ENCODE data around the gene LRMDA. TPM values are rescaled to one million over a fixed set of nuclear protein-coding genes. Genes with fewer than 3 reads are reported as not detected.

The LRMDA gene
- total RNA-seq, 1 donor from 2014 or later, result not detected

DNA sequence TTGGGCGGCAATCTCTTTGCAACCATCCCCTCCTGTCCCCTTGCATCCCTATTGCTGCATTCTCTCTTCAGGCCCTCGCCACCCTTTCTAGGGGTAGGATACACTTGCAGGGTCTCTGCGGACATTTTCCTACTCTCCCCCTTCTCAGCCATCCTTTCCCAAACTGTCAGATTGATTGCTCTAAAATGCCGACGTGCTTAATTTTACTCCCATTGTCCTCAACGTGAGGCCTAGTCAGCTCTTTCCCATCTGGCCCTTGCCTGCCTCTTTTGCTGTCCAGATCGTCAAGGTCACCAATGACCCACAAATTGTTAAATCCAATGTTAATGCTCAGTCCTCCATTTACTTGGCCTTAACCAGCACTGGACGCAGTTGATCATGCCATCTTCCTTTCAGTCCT lies 12.7 kb upstream of the LRMDA start:
- intact Hi-C loops (cut with micrococcal nuclease), result no loop called here

GRCh38 chr10:75422913-75423312 lies 8.5 kb upstream of the LRMDA start:
- intact Hi-C loops (cut with micrococcal nuclease), result no loop called here

DNA sequence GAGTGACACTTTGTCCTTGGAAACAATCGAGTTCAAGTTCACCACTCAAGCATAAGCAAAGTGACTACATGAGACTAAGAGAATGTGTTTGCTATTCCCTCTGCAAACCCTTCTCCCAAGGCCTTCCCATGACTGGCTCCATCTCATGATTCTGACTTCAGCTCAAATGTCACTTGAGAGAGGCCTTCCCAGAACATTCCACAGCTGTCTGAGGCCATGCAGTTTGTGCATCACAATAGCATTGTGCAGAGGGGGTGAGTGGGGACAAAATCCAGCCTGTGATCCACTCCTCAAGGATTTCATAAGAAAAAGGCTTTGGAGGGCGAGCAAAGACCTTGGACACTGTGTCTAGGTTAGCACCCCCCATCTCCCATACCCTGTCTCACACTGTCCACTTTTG lies 6.9 kb upstream of the LRMDA start:
- intact Hi-C loops (cut with micrococcal nuclease), result no loop called here

- intact Hi-C loops (cut with micrococcal nuclease), result no loop called here
These were observed 5.9 kb upstream of the LRMDA start for GRCh38 chr10:75425291-75426079.

- intact Hi-C loops (cut with micrococcal nuclease), result no loop called here
These were observed 4.5 kb upstream of the LRMDA start for GRCh38 chr10:75426880-75427279.

DNA sequence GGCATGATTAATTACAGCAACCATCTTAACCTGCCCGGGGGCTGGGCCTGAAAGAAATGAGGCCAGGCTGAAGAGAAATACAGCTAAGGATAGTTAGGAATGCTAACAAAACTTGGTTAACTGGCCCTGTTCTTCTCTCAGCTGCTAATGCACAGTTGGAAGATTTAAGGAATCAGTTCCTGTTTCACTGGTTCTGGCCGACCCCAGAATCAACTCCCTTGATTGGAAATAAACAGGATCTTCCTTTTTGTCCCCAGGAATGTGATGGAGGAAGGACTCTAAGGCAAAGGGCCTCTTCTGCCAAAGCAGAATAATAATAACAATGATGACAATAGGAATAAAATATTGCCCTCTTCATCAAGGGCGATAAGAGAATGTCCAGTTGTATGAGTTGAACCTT lies 3.5 kb upstream of the LRMDA start:
- intact Hi-C loops (cut with micrococcal nuclease), result no loop called here

- intact Hi-C loops (cut with micrococcal nuclease), result no loop called here
These were observed 2.8 kb upstream of the LRMDA start for GRCh38 chr10:75428434-75429158.

DNA sequence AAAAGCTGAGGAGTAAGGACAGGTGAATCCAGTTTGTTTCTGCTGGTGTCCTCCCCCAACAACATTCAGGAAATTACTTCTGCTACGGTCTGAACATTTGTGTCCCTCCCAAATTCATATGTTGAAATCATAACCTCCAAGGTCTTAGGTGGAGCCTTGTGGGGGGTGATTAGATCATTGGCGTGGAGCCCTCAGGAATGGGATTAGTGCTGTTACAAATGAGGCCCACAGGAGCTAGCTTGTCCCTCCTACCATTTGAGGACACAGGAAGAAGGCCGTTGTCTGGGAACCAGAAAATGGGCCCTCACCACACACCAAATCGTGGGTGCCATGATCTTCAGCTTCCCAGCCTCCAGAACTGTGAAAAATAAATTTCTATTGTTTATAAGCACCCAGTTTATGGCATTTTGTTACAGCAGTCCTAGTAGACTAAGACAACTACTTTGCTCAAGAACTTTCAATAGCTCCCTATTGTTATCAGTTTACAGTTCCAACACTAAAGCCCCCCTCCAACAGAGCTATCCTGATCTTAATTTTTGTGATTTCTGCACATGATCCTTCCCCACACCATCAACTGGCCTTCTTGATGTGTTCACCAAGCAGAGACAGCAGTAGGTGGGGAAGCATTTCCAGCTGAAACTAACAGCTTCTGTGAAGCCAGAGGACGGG lies 2.1 kb upstream of the LRMDA start:
- intact Hi-C loops (cut with micrococcal nuclease), result no loop called here

- intact Hi-C loops (cut with micrococcal nuclease), result no loop called here
These were observed 1.2 kb upstream of the LRMDA start for GRCh38 chr10:75430000-75430763.

GRCh38 chr10:75432176-75432575 lies 752 bp downstream of the LRMDA start:
- intact Hi-C loops (cut with micrococcal nuclease), result no loop called here

DNA sequence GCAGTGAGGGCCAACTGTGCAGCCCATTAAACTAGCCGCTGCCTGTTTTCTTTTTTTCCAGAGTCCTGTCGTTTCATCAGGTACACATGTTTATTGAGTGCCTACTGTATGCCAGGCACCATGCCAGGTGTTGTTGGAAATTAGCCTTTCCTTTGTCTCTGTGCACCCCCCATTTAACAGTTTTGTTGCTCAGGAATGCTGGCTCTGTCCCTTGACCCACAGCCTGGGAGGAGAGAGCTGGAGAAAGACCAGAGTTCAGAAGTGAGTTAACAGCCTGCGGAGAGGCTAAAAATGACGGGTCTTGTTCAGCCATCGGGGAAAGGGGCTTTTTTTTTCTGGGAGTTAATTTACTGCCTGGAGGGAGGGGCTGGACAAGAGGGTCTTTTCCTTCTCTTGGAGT lies 1.3 kb downstream of the LRMDA start:
- intact Hi-C loops (cut with micrococcal nuclease), result no loop called here

DNA sequence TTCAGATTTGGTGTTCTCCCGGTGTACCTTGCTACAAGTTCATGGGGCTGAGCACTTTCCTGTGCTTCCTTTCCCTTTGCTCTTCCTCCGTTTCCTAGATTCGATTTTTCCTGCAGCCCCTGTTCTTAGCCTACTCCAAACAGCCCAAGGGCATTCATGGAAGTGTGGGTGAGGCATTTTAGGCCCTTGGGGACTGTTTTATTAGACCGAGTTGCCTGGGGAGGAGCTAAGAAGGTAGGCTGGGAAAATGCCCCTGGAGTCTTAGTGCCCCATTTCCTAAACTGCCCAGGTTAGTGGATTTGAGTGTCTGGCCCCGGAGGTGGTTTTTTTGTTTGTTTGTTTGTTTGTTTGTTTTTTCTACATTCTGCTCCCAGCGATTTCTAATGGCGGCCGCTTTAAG lies 1.8 kb downstream of the LRMDA start:
- intact Hi-C loops (cut with micrococcal nuclease), result no loop called here

- intact Hi-C loops (cut with micrococcal nuclease), result no loop called here
These were observed 2.9 kb downstream of the LRMDA start for GRCh38 chr10:75434291-75434690.

- intact Hi-C loops (cut with micrococcal nuclease), result no loop called here
These were observed 3.9 kb downstream of the LRMDA start for GRCh38 chr10:75435291-75435690.

- intact Hi-C loops (cut with micrococcal nuclease), result no loop called here
These were observed 5.5 kb downstream of the LRMDA start for GRCh38 chr10:75436896-75437295.

DNA sequence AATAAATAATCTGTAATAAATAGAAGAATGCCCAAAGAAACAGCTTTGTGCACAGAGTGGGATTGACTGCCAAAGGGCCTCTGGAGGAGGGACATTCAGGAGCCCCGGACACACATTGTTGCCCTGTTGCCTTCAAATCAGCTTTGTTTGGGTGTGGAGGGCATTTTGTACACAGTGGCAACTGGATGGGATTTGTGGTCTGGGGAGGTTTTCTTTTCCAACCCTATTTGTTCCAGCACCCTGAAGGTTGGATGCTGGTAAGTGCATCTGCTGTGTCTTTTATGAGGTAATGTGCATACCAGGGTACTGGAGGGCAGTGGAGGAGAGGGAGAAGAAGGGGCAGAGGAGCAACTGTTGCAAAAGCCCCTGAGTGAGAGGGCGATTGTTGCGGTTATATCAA lies 6.3 kb downstream of the LRMDA start:
- intact Hi-C loops (cut with micrococcal nuclease), result no loop called here

DNA sequence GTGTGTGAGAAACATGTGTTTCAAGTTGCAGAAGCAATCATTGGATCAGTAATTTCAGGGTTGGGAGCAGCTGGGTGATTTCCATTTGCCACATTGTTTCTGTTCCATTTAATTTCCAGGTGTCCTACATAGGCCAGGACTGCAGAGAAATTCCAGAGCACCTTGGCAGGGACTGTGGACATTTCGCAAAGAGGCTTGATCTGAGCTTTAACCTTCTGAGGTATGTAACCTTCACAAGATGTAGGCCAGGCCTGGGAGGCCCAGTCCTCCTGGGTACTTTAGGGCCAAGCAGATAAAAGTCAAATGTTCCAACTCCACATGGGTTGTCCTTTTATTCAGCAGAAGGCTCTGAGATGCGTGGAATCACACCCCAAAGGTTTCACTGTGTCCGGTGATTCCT lies 6.9 kb downstream of the LRMDA start:
- intact Hi-C loops (cut with micrococcal nuclease), result no loop called here

- intact Hi-C loops (cut with micrococcal nuclease), result no loop called here
These were observed 8.4 kb downstream of the LRMDA start for GRCh38 chr10:75439811-75440210.

GRCh38 chr10:75440271-75440793 lies 8.9 kb downstream of the LRMDA start:
- intact Hi-C loops (cut with micrococcal nuclease), result no loop called here

- intact Hi-C loops (cut with micrococcal nuclease), result no loop called here
These were observed 9.8 kb downstream of the LRMDA start for GRCh38 chr10:75441196-75441595.

DNA sequence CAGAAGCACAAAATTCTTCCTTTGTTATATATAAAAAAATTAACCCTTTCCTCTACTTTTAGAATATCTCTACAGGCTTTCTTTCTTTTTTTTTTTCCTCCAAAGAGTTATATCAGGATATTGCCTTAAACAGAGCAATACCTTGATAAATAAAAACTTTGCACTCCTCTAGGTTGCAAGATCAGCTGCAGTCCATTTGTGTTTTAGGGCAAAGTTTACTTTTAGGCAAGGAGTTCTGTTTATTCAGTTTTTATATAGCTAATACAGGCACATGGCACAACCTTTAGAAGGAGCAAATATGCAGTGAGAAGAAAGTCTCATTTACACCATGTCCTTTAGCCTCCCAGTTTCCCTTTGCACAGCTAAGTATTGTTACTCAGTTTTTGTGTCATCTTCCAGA lies 10.3 kb downstream of the LRMDA start:
- intact Hi-C loops (cut with micrococcal nuclease), result no loop called here

Measured in T-helper 1 cell treated with Interleukin-12 subunit alpha and Interleukin-12 subunit beta and Interleukin-4 antibody, amounts not matched to agents 30 ng/mL and 1 ng/mL, for 36 hours (primary cell).